ENCODE results near the gene TNNI3K.

Gene TNNI3K

DNA sequence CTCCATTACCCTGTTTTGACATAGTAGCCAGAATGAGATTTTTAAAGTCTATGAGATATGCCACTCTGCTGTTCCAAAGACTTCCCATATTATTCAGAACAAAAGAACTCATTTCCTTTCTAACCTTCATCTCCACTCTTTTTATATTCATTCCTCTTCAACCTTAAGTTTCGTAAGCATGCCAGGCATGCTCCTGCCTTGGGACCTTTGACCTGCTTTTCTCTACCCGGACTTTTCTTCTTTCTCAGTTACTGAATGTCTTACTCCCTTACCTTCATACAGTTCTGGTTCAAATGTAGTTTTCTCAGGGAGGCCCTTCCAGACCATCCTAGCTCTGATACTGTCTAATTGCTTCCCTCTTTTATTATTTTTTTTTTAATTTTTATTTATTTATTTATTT is 81.1 kb downstream of the TNNI3K start:
- no peak for DNase-seq

DNA sequence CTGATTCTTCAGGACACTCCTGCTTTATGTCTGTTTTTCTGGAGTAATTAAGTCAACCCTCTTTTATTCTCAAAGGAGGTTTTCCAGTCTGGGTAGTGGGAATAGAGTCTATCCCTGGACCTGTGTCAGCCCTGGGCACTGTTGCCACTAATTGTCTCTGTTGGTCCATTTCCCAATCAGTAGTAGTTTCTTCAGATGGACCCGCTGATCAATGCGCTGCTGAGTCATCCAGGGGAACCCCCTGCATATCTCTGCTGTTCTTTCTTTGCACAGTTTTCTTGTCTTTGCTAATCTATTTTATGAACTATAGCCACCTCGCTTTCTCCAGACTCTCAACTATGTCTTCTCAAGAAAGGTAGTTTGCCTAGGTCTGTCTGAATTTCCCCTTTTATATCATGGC is 82.5 kb downstream of the TNNI3K start:
- no peak for DNase-seq

DNA sequence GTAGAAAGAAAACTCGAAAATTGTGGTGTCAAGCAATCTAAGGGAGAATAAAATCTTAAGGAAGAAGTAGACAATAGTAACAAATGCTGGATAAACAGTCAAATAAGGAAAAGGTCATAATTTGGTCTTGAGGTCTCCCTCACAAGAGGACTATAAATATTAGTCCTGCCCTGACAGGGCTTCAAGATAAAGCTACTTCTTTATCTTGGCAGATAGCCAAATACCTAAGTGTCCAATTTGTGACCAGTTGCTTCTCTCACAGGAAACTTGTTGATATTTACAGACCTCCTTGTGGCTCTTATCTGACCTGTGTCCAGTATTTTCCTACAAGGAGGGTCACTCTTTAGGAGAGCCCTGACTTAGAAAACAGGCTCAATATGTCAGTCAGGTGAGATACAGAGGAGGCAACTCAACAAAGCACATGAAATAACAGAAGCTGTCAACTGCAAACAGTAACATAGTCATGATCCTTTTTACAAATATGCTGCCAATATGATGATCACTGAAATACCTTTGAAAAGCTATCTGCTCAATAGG is 88.8 kb downstream of the TNNI3K start:
- DNase-seq = no peak

DNA sequence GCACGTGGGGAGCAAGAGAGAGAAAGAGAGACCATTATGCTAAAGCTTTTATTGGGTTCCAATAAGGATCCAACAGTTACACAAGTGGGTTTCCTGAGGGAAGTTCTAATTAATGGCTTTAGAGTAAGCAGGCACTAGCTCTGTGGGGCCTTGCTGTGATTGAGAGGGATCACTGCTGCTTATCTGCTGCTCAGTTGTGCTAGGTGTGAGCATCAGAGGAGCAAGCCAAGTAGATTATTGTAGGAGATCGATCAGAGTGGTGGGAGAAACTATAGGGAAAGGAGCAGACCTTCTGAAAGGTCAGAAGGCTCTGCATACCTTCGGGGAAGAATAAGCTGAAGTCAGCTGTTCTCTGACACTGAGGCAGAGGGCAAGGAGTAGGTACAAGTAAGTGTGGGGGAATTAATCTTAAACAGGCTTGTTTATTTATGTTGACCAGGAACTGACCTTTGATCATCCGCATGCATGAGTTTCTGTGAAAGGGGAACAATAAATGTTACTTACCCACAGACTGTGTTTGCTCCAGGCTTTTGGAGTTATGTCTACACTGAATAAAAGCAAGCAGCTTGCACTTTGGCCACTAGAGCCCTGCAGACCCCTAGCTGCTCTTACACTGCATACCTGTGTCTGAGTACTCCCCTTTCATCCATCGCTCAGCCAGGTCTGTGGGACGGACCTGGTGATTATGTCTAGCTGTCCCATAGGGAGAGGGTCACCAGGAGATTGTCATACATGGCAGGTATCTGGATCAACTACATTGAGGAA is 89.7 kb downstream of the TNNI3K start:
- DNase-seq = no peak

DNA sequence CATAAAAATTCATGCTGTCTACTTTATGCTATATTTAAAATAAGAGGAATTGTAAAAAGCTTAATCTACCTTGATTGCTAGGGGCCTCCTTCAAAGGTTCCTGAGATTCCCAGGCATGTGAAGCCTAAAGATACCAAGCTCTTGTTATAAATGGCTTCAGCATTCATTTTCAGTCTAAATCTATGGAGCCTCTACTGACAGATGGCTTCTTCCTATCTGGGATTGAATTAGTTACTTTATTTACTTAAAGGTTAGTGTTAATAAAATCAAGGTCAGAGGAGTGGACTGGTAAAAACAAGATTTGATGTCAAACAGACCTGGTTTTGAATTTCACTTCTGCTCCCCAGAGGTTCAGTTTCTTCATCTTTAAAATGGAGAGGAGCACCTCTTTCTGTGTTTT is 93.7 kb downstream of the TNNI3K start:
- no peak for DNase-seq

DNA sequence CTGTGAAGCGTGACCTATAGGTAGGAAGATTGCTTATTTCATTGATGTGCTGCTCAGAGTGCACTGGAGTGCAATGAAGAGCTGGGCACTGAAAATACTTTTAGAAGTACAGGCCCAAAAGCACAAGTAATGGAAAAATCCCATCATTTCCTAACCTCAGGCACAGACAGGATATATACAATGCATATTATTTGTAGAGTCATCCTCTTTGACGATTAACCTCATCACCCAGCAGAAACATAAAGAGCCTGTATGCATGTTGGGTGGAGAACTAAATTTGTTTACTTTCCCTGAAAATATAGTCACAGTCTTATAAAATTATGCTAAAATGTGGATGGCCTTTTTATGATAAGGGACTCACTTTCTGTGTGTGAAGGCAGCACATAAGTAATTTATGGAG is 98.1 kb downstream of the TNNI3K start:
- no peak for DNase-seq

DNA sequence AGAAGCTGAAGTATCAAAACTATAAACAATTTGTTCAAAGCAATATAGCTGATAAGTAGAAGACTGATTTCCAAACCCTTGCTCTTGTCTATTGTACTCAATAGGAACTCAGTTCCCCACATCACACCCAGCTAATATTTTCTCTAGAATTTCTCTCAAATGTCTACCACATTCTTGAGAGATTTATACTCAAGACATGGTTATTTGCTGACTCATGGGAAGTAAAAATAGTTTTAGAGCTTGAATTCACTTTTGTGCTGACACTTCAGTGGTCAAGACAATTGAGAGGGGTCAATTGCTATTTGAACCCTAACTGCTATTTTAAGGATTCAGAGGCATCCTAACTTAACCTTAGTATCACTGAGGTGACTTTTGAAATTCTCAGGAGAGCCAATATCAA is 99.0 kb downstream of the TNNI3K start:
- DNase-seq = no peak

DNA sequence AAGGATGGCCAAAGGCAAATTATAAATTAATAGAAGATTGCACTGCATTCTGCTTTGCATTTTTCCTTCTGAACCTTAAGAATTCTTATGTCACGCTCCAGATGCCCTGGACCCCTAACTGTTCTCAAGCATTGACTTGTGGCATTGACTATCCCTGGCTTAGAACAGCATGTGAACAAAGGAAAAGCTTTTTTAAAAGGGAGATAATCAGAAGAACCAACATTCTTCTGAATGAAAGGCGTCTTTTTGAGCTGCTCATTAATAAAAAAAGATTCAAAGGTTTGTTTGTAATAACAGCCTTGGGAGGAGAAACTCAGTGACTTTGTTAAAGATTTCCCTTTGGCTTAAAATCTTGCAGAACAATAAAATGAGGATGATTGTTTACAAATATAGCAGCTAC is 105.5 kb downstream of the TNNI3K start:
- no peak for DNase-seq

DNA sequence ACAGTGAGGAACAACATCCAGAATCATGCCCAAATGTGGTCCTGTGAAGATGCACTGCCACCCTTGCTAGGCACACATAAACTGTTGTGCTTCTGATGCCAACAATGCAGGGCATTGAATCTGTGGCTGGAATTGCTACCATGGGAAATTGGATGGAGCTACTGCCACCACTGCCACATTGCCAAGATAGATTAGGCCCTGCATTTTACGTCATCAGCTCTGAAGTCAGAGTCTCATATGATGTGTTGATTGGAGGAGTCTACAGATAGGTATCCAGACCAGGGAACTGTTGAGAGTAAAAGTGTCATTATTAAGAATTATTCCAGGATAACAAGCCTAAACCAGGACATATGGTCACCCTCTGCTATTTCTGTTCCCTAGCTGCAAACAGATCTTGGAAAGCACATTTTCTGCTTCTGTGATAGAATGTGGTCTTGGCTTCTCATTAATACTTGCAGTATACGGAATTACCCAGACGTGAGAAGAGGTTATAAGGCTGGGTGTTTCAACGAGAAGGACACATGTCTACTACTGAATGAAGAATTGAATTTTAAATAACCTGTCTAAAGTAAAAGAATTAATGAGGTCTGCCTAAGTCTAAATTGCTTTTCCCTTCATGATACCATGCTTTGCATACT is 106.6 kb downstream of the TNNI3K start:
- DNase-seq = no peak

DNA sequence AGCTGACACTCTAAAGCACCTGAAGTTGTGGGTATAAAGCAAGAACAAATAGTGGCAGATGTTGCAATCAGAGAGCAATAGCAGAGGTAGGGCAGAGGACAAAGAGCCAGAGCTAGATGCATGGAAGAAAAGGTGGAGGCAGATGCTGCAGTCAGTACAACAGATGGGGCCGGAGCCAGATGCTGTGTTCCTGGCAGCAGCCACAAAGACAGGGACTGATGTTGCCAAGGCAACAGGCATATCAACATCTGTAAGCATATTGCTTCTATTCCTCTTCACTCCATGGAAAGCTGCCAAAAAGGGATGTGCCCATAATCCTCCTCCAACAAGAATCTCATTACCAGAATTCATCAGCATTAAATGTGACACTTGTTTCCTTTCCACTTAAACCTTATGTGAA is 108.0 kb downstream of the TNNI3K start:
- DNase-seq = no peak

DNA sequence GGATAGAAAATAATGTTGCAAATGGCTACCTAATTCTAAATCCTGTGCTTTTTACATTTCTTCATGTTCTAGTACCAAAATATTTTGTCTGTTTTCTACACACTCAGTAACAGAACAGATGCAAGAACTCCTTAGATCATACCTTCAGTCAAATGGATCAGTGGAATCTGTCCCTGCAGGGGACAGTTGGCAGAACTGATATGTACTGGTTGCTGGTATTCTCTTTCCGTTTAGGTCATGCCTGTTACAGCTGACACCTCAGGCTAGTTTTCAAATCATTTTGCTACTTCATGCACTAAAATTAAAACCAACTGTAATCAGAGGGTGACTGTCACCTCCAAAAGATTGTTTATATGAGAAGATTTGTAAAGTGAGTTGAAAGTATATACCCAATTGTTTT is 109.2 kb downstream of the TNNI3K start:
- DNase-seq = no peak

DNA sequence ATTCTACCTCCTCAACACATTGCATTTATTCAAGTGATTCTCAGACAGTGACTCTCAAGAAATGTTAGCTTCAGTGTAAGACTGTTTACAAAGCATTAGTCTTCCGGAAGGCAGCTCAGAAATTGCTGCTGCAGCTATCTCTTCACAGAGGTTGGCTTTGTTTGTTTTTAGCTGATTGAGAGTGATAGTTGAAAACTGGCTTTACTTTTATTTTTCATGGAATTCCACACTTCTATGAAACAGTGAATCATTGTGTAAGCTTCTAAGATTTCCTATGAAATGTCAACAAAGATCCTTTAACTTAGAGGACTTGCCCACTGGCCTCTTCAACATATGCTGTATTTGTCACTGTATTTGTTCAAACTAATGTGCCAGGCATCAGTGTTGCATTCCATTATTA is 121.3 kb downstream of the TNNI3K start:
- DNase-seq = no peak

DNA sequence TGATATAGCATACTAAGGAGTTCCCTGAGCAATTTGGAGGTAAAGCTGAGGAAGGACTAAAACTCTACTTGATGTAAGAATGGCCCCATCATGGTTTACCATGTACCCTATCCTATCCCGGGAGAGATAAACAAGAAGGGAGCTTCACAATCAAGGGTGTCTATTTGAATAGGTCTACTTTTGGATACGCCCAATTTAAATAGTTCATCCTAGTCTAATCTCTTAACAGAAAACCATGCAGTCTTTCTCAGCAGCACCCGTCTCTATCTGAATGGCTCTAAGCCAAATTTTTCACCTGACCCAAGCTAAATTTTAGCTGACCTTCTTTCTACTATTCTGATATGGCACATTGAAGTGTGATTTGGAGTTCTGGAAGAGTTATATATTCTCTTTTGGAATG is 122.0 kb downstream of the TNNI3K start:
- DNase-seq = no peak

DNA sequence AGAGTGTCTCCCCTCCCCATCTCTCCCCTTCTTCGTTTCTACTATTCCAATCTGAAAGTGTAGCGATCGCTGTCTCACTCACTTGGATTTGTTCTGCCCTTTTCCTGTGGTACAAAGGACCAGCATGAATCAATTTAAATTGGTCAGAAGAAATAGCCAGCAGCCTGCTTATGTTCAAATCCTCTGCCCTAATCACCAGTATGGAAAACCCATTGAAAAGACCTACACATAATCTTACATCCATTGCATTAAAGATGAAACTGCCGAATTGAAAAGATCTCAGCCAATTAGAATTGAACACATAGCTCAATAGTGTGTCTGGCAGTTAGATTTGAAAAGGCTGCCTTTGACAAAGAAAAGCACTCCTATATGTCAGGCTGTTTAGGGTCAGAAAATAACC is 122.6 kb downstream of the TNNI3K start:
- DNase-seq = no peak

DNA sequence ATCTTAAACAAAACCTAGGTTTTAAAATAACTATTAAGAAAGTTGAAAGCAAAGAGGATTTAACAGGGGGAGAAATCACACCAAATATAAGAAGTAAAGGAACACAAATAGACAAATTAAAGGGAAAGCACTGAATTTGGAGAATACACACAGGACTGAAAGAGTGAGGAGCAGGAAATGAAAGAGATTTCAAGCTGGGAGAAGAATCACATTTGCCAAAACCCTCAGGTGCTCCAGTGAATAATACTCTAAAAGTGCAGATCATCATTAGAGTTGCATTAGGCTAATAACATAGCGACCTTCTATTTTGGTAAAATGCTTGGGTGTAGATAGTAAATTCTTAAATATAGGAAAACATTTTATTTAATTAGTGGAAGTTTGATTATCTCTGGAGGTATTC is 127.5 kb downstream of the TNNI3K start:
- no peak for DNase-seq

DNA sequence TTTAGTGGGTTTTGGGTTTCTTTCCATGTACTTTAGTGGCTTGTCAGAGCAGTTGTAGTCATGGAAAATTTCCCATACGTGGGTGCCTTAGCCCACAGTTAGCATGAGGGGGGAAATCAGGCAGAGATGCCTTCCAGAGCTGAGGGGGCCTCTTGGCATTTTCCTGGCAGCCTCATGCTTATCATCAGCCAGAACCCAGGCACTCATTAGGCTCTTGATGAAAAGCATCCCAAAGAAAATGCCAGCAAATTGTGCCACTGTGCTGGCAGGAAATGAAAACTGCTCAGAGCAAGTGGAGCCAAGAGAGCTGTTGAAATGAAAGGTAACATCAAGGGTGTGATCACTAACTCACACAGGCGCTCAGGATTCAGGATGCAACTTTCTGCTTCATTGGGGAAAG is 128.0 kb downstream of the TNNI3K start:
- DNase-seq = no peak

DNA sequence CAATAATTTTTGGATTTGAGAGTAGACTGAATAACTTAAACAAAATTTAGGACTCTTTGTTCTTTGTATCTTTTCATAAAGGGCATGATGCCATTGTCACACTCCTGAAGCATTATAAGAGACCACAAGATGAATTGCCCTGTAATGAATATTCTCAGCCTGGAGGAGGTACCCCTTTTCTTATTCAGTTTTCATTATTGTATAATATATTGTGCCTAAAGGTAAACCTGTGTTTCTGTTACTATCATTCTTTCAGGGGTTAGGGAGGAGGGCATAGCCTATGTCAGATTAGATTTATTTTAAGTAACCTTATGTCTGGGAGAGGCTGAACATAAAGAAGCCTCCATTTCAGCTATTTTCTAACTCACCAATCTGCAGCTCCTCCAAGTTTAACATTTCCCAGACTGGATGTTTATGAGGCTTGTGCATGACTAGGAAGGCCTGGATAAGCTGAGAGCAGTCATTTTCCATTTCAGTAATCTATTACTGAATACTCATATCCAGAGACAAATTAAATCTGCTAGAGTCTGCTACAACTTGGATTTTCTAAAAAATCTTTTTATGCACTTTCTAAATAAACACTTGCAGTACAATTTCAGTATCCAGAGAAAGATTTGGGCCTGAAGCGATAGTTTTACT is 132.1 kb downstream of the TNNI3K start:
- DNase-seq = no peak

DNA sequence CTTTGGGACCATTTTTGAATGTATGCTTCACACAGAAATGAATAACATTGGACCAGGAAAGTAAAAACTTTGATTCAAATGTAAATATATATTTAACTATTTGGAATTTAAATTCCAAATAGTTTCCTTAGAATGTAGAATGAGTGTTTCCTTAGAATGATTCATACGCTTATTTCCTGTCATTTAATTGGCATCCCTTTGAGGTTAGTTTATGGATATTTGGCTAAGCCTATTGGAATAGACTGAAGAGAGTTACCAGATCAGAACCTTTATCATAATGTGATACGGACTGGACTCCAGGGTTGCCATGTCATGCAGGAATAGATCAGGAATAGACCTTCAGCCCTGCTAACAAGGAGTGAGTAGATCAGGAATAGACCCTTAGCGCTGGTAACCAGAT is 133.1 kb downstream of the TNNI3K start:
- no peak for DNase-seq

DNA sequence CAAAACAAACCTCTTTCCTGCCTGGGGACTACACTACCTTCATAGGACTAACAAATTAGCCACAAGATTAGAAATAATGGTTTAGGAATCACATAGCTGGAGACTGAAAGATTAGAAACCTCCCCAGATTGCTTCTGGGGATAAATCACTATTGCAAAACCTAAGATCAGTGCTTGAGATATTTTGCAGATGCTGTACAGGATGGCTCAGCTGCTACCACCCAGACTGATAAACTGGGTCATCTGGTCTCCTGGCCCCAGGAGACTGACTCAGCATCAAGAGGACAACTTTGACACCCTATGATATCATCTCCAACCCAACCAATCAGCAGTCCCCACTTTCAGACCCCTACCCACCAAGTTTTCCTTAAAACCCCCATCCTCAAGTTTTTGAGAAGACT is 140.2 kb downstream of the TNNI3K start:
- DNase-seq = no peak

DNA sequence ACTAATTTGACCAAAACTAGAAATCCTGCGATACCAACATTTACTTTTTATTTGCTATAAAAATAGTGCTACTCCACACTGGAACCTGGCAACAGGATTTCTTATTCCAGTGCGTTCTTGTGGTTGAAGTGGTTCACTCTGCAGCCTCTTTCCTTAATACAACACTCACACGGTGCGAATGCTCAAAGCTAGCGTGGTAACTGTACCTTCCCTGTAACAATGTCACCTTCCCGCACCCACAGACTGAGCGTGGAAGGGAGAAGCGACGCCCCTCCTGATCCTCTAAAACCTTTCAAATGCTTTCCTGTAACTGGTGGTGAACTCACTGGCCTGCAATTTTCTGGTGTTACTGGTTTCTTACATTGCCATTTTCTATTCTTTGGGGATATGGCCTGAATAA is 145.1 kb downstream of the TNNI3K start:
- no peak for DNase-seq

DNA sequence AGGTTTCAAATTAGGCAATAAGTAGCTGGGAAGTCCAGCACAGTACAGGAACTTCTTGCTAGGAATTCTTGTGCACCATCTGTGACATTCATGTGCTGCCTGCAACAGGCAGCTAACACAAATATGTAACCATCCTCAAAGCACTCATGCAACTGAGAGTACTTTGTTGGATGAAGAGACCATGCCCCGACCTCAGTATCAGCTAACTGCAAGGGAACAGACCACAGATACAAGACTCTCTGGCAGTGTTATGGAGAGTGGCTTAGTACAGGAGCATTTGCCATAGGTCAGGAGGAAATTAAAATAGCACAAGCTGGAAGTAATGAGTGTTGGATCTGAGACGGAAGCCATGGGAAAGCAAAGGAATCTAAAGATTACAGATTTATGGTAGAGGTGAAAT is 153.7 kb downstream of the TNNI3K start:
- DNase-seq = no peak

DNA sequence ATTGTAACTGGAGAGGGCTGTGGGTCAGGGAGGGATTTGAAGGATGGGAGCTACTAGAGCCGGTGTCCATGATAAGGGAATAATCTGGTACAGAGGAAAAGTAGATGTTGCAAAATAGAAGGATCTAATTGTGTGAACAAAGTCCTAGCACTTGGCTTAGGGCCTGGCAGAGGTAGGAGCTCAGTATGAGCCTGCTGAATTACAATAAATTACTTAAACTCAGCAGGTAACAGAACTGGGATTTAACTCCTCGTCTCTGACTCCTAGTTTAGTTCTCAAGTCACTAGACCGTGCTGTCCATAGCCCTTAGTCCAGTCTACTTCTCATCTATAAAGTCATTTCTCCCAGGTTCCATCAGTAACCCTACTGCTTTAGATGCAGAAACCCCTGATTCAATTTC is 157.0 kb downstream of the TNNI3K start:
- DNase-seq = no peak

DNA sequence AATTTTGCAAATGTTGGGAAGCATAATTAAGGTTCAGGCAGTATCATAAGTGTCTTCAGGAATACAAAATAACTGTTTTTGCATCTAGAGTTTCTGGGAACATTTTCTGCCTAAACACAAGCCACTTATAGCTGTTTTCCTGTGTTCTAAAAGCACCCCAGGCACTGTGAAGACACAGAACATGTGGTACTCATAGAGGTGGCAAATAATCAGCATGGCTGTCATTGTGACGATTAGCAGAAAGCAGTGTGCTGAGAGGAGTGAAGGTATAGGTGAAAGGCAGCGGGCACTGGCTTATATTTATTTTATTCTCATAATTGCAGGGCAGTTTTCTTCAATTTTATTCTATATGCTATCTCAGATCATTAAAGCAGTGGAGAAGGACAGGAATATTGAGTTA is 157.7 kb downstream of the TNNI3K start:
- DNase-seq = no peak

DNA sequence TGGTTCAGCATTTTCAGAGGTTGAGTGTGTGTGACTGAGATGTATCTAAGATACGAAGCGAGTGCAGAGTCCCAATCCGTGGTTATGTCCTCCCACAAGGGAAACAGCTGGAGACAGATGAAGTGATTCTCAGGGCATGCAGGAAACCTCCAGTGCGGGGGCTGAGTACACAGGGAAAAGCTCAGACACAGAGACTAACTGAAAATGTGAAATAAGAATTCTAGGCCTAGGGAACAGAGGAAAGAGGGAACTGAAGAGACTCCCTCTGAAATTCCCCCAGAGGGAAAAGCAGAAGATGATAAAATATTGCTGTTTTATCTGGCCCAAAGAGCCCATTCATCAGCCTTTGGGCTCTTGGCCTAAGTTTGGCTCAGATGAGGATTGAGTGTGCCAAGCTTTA is 160.4 kb downstream of the TNNI3K start:
- DNase-seq = no peak

Measured in T-helper 1 cell (primary cell).